Endothelial cell of umbilical vein (primary cell): ENCODE results near the gene BRSK2. TPM values are rescaled to one million over a fixed set of nuclear protein-coding genes. Genes with fewer than 3 reads are reported as not detected.

Experiments
- BruUV-seq: library from RNA; stranded (reverse); fragments of 400-500 nt; replicated peaks from 2 replicates; lab custom pipeline; 2021; lab: Mats Ljungman, UMichigan
- CTCF ChIA-PET: fragments of 300-600, 350-600 bp; sonication (Branson Sonifier 250); formaldehyde crosslinking; loops from one replicate; lab custom pipeline; 2021; ENCODE audit warnings: antibody characterized with exemption, inconsistent platforms; lab: Charles Lee
- POLR2A ChIA-PET: fragments of 300-600, 350-600 bp; sonication (Branson Sonifier 250); formaldehyde crosslinking; loops from one replicate; lab custom pipeline; 2021; ENCODE audit warnings: antibody characterized with exemption, inconsistent platforms; lab: Charles Lee
- DNase-seq: peaks from one replicate; pipeline ENCODE4 v3.0.0-alpha.2; 2011; ENCODE audit warnings: low read depth, low spot score
- FAIRE-seq: peaks from 2 replicates; lab custom pipeline; 2011; peaks lifted over from hg19 to GRCh38; lab: Jason Lieb, UNC
- H2AFZ ChIP-seq: 2 replicates; pipeline ENCODE4 v1.6.0; 2012; ENCODE audit warnings: low read depth, low read length, control low read depth, inconsistent platforms
- H3K27ac ChIP-seq: 2 replicates; pipeline ENCODE4 v1.5.1; 2011; ENCODE audit warnings: low read depth, mild to moderate bottlenecking, control low read depth, low read length, moderate library complexity; ENCODE audit not compliant: insufficient read depth
- H3K27me3 ChIP-seq, 2 experiments: 2 replicates each; pipeline versions ENCODE4 v1.6.0 to v1.6.1; 2011; ENCODE audit warnings: low read length in 2 of 2, mixed read lengths in 1 of 2; ENCODE audit not compliant: control insufficient read depth in 2 of 2, insufficient read depth in 2 of 2
- H3K36me3 ChIP-seq, 2 experiments: 2 replicates in 1 of 2; 3 replicates in 1 of 2; pipeline ENCODE4 v1.5.1; 2011; ENCODE audit warnings: low read length in 2 of 2, mild to moderate bottlenecking in 1 of 2, moderate library complexity in 1 of 2; ENCODE audit not compliant: control insufficient read depth in 2 of 2, insufficient read depth in 2 of 2; ENCODE audit errors: extremely low read depth in 1 of 2
- H3K4me1 ChIP-seq: 3 replicates; pipeline ENCODE4 v1.5.1; 2011; ENCODE audit warnings: mild to moderate bottlenecking, low read length; ENCODE audit not compliant: control insufficient read depth, insufficient read depth; ENCODE audit errors: extremely low read depth
- H3K4me2 ChIP-seq: 2 replicates; pipeline ENCODE4 v1.6.1; 2011; ENCODE audit warnings: low read length, control low read depth, mixed read lengths; ENCODE audit not compliant: insufficient read depth
- H3K4me3 ChIP-seq, 3 experiments: fragments of 200-600 bp in 1 of 3; sonication (generic), shearing (Covaris generic) in 1 of 3; replicated peaks in 1 of 3; 2 replicates each; pipeline ENCODE4 v1.5.1; 2011 to 2016; ENCODE audit warnings: control low read depth in 3 of 3, low read length in 3 of 3, mild to moderate bottlenecking in 2 of 3, inconsistent platforms in 1 of 3, low read depth in 1 of 3, moderate library complexity in 1 of 3; ENCODE audit not compliant: insufficient read depth in 1 of 3
- H3K79me2 ChIP-seq: 2 replicates; pipeline ENCODE4 v1.6.0; 2012; ENCODE audit warnings: low read length, inconsistent platforms; ENCODE audit not compliant: control insufficient read depth, insufficient read depth
- H3K9ac ChIP-seq: replicated peaks from 2 replicates; pipeline ENCODE3; 2011; ENCODE audit warnings: low read length, control low read depth; ENCODE audit not compliant: insufficient read depth; ENCODE audit errors: extremely low read depth
- H3K9me1 ChIP-seq: replicated peaks from 3 replicates; pipeline ENCODE4 v1.6.0; 2011; ENCODE audit warnings: mild to moderate bottlenecking, low read length; ENCODE audit not compliant: control insufficient read depth, insufficient read depth; ENCODE audit errors: extremely low read depth
- H3K9me3 ChIP-seq: replicated peaks from 2 replicates; pipeline ENCODE4 v1.5.1; 2012; ENCODE audit warnings: low read length, inconsistent platforms; ENCODE audit not compliant: control insufficient read depth, insufficient read depth
- H4K20me1 ChIP-seq: replicated peaks from 2 replicates; pipeline ENCODE3; 2011; ENCODE audit warnings: mild to moderate bottlenecking, low read length; ENCODE audit not compliant: control insufficient read depth, insufficient read depth; ENCODE audit errors: extremely low read depth
- CTCF ChIP-seq, 2 donors: IDR thresholded peaks; 1 replicate in 1 of 2; 2 replicates in 1 of 2; pipeline ENCODE4 v1.5.1; 2011; ENCODE audit warnings: low read length in 2 of 2, mild to moderate bottlenecking in 2 of 2, moderate library complexity in 2 of 2, control low read depth in 1 of 2, inconsistent platforms in 1 of 2, low read depth in 1 of 2; ENCODE audit not compliant: insufficient read depth in 1 of 2; ENCODE audit errors: extremely low read depth in 1 of 2
- EZH2 ChIP-seq: IDR thresholded peaks from 2 replicates; pipeline ENCODE4 v1.6.1; 2012; ENCODE audit warnings: borderline replicate concordance, low read depth, mild to moderate bottlenecking, moderate library complexity, low read length, inconsistent platforms; ENCODE audit not compliant: severe bottlenecking
- FOS ChIP-seq: IDR thresholded peaks from 2 replicates; pipeline ENCODE4 v1.6.1; 2011; ENCODE audit warnings: mild to moderate bottlenecking, low read length, moderate library complexity, borderline replicate concordance; ENCODE audit not compliant: insufficient read depth
- GATA2 ChIP-seq: IDR thresholded peaks from 2 replicates; pipeline ENCODE4 v1.7.0; 2011; ENCODE audit warnings: low read depth, mild to moderate bottlenecking, moderate library complexity, mixed read lengths, low read length; ENCODE audit not compliant: insufficient read length, insufficient read depth
- JUN ChIP-seq: IDR thresholded peaks from 2 replicates; pipeline ENCODE4 v1.6.1; 2011; ENCODE audit warnings: borderline replicate concordance, low read depth; ENCODE audit not compliant: insufficient read length, insufficient read depth
- MYC ChIP-seq: IDR thresholded peaks from one replicate; pipeline ENCODE4 v1.6.1; 2011; ENCODE audit warnings: mild to moderate bottlenecking, low read depth, low read length
- POLR2A ChIP-seq: IDR thresholded peaks from 2 replicates; pipeline ENCODE4 v1.6.1; 2012; ENCODE audit warnings: low read depth, mild to moderate bottlenecking, control low read depth, low read length
- POLR2AphosphoS5 ChIP-seq: IDR thresholded peaks from 2 replicates; pipeline ENCODE4 v1.6.1; 2012; ENCODE audit warnings: low read depth, mild to moderate bottlenecking, control low read depth, low read length, moderate library complexity; ENCODE audit not compliant: insufficient read depth
- dilution Hi-C: fragments of 300-500 bp; cut with MboI; formaldehyde crosslinking; loops from one replicate; pipeline ENCODE4 v1.15.0; 2019; ENCODE audit warnings: low sequenced_read_pairs; ENCODE audit not compliant: extremely low pct_ligation_motif_present
- intact Hi-C: fragments of 100-400 bp; cut with micrococcal nuclease; formaldehyde crosslinking; loops from one replicate; pipeline ENCODE4 v1.10.0; 2022
- polyA plus RNA-seq, 4 experiments: library from polyadenylated mRNA; depleted of rRNA in 3 of 4; stranded (reverse) in 3 of 4; unstranded in 1 of 4; fragments of >200 nt; gene quantifications; 2 replicates each; pipeline versions ENCODE4 v1.2.1 to v1.2.3, GENCODE V29; 2011 to 2012; ENCODE audit warnings: missing spikeins in 1 of 4
- total RNA-seq: library from RNA; stranded (reverse); gene quantifications from 2 replicates; pipeline ENCODE4 v1.2.3, GENCODE V29; 2021
- TF ChIP-seq, protein P1 (sequence below): IDR thresholded peaks from 2 replicates; pipeline ENCODE4 v1.6.1; 2011; ENCODE audit not compliant: insufficient read depth, insufficient read length

Gene BRSK2
- total and polyA plus RNA-seq, 2 donors (not counting 3 experiments of a cell fraction or from before 2014, with no cell fraction given) = 0.08 to 0.20 TPM

DNA sequence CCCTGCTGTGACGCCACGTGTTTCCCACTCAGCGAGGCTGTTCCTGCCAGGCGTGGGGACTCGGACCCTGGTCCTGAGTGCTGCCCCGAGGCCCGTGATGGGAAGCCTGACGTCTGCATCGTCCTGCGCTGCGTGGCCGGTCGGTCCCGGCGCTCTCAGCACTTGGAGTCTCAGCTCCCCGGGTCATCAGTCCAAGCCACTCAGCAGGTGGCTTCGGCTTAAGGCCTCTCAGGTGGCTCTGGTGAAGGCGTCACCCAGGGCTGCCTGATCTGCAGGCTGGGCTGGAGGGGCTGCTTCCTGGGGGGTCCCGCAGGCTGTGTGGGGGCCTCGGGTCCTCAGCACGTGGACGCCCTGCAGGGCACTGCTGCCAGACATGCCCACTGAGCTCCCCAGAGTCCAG is 35.3 kb downstream of the BRSK2 start:
- Histone ChIP-seq H3K9me1 (no peaks in the 10 kb centered on the region), H3K36me3 (no peaks in the 10 kb centered on the region), H3K27ac (no peak overlapping the region), H2AFZ (no peak overlapping the region), H3K4me1 (no peaks in the 10 kb centered on the region), H4K20me1 (no peaks in the 10 kb centered on the region), H3K27me3 (no peaks in the 10 kb centered on the region), H3K4me2 (no peak overlapping the region), H3K9me3 (no peaks in the 10 kb centered on the region), H3K4me3 (no peak overlapping the region), H3K79me2 (no peaks in the 10 kb centered on the region), H3K9ac (no peak overlapping the region)
- ChIA-PET CTCF (no interaction called here), POLR2A (no interaction called here)
- no peak for TF ChIP-seq MYC
- TF ChIP-seq, protein P1, sequence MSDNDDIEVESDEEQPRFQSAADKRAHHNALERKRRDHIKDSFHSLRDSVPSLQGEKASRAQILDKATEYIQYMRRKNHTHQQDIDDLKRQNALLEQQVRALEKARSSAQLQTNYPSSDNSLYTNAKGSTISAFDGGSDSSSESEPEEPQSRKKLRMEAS = no peak
- TF ChIP-seq GATA2 = no peak
- TF ChIP-seq JUN = no peak
- TF ChIP-seq EZH2 = no peak
- TF ChIP-seq CTCF (IDR thresholded peaks at IDR 0.05; ENCODE audit: extremely low read depth in 1 of 2, insufficient read depth in 1 of 2, low read depth in 1 of 2, low read length in 2 of 2) = no peak
- TF ChIP-seq POLR2AphosphoS5 = no peak
- TF ChIP-seq POLR2A = no peak
- TF ChIP-seq FOS = no peak
- DNase-seq (no peak), FAIRE-seq (no peak)
- dilution Hi-C loops (no loop called here), intact Hi-C loops (no loop called here)
- BruUV-seq = no TSS peak
